OCI-LY7 (cell line): ENCODE results near the gene COX8A. TPM values are rescaled to one million over a fixed set of nuclear protein-coding genes. Genes with fewer than 3 reads are reported as not detected.

ENCODE experiments used
- BruUV-seq: library from RNA; stranded (reverse); fragments of 400-500 nt; replicated peaks from 2 replicates; lab custom pipeline; 2021; lab: Mats Ljungman, UMichigan
- CTCF ChIA-PET: fragments of 300-600 bp; sonication (Branson Sonifier 250); formaldehyde crosslinking; loops from one replicate; lab custom pipeline; 2022; ENCODE audit warnings: antibody characterized with exemption; ENCODE audit not compliant: unreplicated experiment; lab: Charles Lee
- POLR2A ChIA-PET: fragments of 300-600 bp; sonication (Branson Sonifier 250); formaldehyde crosslinking; loops from one replicate; lab custom pipeline; 2022; ENCODE audit warnings: antibody characterized with exemption; lab: Charles Lee
- DNase-seq: peaks from one replicate; pipeline ENCODE4 v3.0.0-alpha.2; 2015; ENCODE audit warnings: low spot score
- H2AFZ ChIP-seq: fragments of 200-600 bp; sonication (generic), shearing (Covaris generic); 2 replicates; pipeline ENCODE4 v1.6.1; 2014; ENCODE audit warnings: mild to moderate bottlenecking, antibody characterized with exemption, low read length, moderate library complexity
- H3K27ac ChIP-seq: fragments of 200-600 bp; sonication (generic); 2 replicates; pipeline ENCODE4 v1.5.1; 2014; ENCODE audit warnings: mixed run types, low read depth, mild to moderate bottlenecking, moderate library complexity, low read length, inconsistent platforms; ENCODE audit not compliant: poor library complexity, severe bottlenecking
- H3K36me3 ChIP-seq: fragments of 200-600 bp; sonication (generic); 2 replicates; pipeline ENCODE4 v1.6.1; 2014; ENCODE audit warnings: mild to moderate bottlenecking, antibody characterized with exemption, low read length, moderate library complexity, mixed read lengths; ENCODE audit not compliant: insufficient read depth
- H3K4me1 ChIP-seq: fragments of 200-600 bp; sonication (generic); 2 replicates; pipeline ENCODE4 v1.5.1; 2014; ENCODE audit warnings: mild to moderate bottlenecking, low read length; ENCODE audit not compliant: insufficient read depth, poor library complexity, severe bottlenecking
- H3K4me2 ChIP-seq: fragments of 200-600 bp; sonication (generic); 2 replicates; pipeline ENCODE4 v1.6.1; 2014; ENCODE audit warnings: mild to moderate bottlenecking, low read length
- H3K4me3 ChIP-seq: fragments of 200-600 bp; sonication (generic); 2 replicates; pipeline ENCODE4 v1.5.1; 2014; ENCODE audit warnings: mild to moderate bottlenecking, low read depth, low read length; ENCODE audit not compliant: poor library complexity, severe bottlenecking
- H3K79me2 ChIP-seq: fragments of 200-600 bp; sonication (generic); 2 replicates; pipeline ENCODE4 v1.6.1; 2016; ENCODE audit warnings: low read depth, mild to moderate bottlenecking, low read length, moderate library complexity, mixed read lengths; ENCODE audit not compliant: insufficient read depth
- H3K9me2 ChIP-seq: fragments of 200-600 bp; sonication (generic); 2 replicates; pipeline ENCODE4 v1.6.1; 2016; ENCODE audit warnings: mild to moderate bottlenecking, low read length, mixed read lengths; ENCODE audit not compliant: insufficient read depth
- H3K9me3 ChIP-seq: fragments of 200-600 bp; sonication (generic); 2 replicates; pipeline ENCODE4 v1.6.1; 2014; ENCODE audit warnings: mild to moderate bottlenecking, mixed run types, low read length, mixed read lengths
- H4K20me1 ChIP-seq: fragments of 200-600 bp; sonication (generic); 2 replicates; pipeline ENCODE4 v1.6.1; 2014; ENCODE audit warnings: mild to moderate bottlenecking, antibody characterized with exemption, low read length, moderate library complexity, mixed read lengths; ENCODE audit not compliant: insufficient read depth
- EZH2phosphoT487 ChIP-seq: fragments of 200-600 bp; sonication (generic); IDR thresholded peaks from 2 replicates; pipeline ENCODE4 v1.6.1; 2018; ENCODE audit warnings: low read depth, borderline replicate concordance, mild to moderate bottlenecking, mixed run types, antibody characterized with exemption, low read length, moderate library complexity, mixed read lengths
- intact Hi-C: fragments of 100-400 bp; cut with micrococcal nuclease; formaldehyde crosslinking; loops from one replicate; pipeline ENCODE4 v1.10.0; 2022; ENCODE audit not compliant: unreplicated experiment
- total RNA-seq, 2 experiments: library from RNA; depleted of rRNA in 1 of 2; stranded (reverse); fragments of >200 nt in 1 of 2; shearing (Covaris generic) in 1 of 2; gene quantifications; 2 replicates each; pipeline ENCODE4 v1.2.3, GENCODE V29; 2014 to 2022
- TF ChIP-seq, protein P1 (sequence below): fragments of 200-600 bp; sonication (generic); conservative IDR thresholded peaks from 2 replicates; pipeline ENCODE4 v1.5.1; 2014; ENCODE audit warnings: mild to moderate bottlenecking, antibody characterized with exemption, low read length, moderate library complexity, mixed read lengths

Gene COX8A
- total RNA-seq, 2 experiments from 2014 or later = 373 to 811 TPM

DNA sequence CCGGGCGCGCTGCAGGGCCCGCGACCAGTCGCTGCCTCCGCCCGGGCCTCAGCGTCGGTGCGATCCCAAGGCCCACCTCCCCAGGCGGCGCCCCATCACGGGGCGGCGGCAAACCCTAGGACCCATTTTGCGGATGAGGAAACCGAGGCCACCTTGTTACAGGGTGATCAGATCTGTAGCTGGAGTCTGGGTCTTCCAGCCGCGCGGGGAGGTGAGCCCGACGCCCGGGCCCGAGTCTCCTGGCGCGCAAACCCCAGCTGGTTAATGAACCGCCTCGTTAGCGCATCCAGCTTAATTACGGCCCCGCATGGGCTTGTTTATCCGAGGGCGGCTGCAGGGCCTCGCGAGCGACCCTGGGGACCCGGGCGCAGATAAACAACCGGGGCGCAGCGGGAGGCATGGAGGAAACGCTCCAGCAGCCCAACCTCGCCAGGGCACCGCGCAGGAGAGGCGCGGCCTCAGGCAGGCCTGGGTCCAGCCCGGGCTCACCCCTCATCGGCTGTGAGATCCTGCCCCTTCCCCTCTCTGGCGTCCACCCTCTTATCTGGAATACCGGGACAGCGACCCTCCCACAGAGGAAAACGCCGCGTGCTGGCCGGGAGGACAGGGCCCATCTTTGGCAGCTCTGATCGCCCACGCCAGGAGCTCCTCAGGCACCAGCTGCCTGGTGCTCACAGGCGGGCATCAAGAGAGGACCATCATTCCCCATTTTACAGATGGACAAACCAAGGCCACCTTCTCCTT lies 26.5 kb downstream of the COX8A start:
- TF ChIP-seq, protein P1, sequence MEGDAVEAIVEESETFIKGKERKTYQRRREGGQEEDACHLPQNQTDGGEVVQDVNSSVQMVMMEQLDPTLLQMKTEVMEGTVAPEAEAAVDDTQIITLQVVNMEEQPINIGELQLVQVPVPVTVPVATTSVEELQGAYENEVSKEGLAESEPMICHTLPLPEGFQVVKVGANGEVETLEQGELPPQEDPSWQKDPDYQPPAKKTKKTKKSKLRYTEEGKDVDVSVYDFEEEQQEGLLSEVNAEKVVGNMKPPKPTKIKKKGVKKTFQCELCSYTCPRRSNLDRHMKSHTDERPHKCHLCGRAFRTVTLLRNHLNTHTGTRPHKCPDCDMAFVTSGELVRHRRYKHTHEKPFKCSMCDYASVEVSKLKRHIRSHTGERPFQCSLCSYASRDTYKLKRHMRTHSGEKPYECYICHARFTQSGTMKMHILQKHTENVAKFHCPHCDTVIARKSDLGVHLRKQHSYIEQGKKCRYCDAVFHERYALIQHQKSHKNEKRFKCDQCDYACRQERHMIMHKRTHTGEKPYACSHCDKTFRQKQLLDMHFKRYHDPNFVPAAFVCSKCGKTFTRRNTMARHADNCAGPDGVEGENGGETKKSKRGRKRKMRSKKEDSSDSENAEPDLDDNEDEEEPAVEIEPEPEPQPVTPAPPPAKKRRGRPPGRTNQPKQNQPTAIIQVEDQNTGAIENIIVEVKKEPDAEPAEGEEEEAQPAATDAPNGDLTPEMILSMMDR = peak; percentile 33; the same call in 1 of the 2 replicates
- TF ChIP-seq EZH2phosphoT487 = no peak
- CTCF ChIA-PET = interaction anchor here (0.6 kb wide), 1 partner anchor 41 kb away, joined by 3 read pairs; no protein-coding TSS in a partner anchor
- Histone ChIP-seq H3K4me2 (no peak overlapping the region), H3K79me2 (no peaks in the 10 kb centered on the region), H3K4me3 (no peak overlapping the region), H3K9me2 (no peaks in the 10 kb centered on the region), H2AFZ (no peak overlapping the region), H3K4me1 (peaks cover 9% of the 10 kb centered on the region), H3K9me3 (no peaks in the 10 kb centered on the region), H3K36me3 (peaks cover 39% of the 10 kb centered on the region), H4K20me1 (no peaks in the 10 kb centered on the region), H3K27ac (no peak overlapping the region)
- DNase-seq = no peak
- POLR2A ChIA-PET = interaction anchor here (0.6 kb wide), 1 partner anchor 32 kb away, joined by 5 read pairs; no protein-coding TSS in a partner anchor
- BruUV-seq = no TSS peak
- intact Hi-C loops = loop anchor here (1.0 kb wide), 1 partner anchor 147 kb away; no protein-coding TSS in a partner anchor

DNA sequence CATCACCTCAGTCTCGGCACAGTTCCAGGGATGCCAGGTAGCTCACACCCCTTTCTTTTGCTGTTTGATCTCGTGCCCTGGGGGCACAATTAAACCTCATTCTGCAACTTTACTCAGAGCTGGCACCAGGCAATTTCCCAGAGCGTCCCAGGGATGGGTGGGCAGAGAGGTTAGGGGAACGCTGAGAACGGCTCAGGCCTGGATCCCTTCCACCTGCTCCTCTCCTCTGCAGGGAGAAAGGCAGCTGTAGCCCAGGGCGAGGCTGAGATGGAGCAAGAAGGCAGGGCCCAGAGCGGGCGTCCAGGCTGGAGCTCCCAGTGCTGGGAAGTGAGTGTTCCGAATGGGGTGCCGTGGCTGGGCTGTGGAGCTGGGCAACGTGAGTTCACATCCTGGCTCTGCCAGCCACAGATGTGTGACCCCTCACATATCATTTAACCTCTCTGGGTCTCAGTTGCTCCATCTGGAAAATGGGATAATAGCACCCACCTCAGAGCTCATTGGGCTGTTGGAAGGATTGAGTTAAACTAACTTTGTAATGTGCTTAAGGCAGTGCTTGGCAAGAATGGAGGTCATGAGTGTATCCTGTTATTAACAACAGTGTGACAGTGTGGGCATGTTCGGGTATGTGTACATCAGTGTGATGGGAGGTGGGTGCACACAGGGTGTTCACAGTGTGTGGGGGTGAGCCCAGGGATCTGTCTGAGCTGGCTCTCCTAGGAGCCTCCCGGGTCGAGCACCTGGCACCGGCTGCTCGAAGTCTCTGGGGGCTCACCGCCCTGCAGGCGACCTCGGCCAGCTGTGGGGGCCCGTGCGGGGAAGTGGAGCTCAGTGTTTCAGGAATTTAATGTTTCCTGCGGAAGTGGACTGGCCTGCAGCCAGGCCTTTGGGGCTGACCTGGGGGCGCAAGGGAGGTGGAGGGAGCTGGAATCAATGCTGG lies 27.3 kb downstream of the COX8A start:
- Histone ChIP-seq H2AFZ (no peak overlapping the region), H3K4me2 (no peak overlapping the region), H3K9me2 (no peaks in the 10 kb centered on the region), H3K36me3 (peaks cover 31% of the 10 kb centered on the region), H3K4me3 (no peak overlapping the region), H3K4me1 (peaks cover 9% of the 10 kb centered on the region), H4K20me1 (no peaks in the 10 kb centered on the region), H3K79me2 (no peaks in the 10 kb centered on the region), H3K27ac (no peak overlapping the region), H3K9me3 (no peaks in the 10 kb centered on the region)
- intact Hi-C loops = no loop called here
- no peak for TF ChIP-seq EZH2phosphoT487
- TF ChIP-seq, protein P1 = no peak
- no TSS peak for BruUV-seq
- ChIA-PET POLR2A (interaction anchor here (0.6 kb wide), 2 partner anchors 24 to 31 kb away, joined by 5 to 8 read pairs; no protein-coding TSS in a partner anchor), CTCF (interaction anchor here (0.6 kb wide), 1 partner anchor 40 kb away, joined by 3 read pairs; no protein-coding TSS in a partner anchor)
- DNase-seq = no peak
